ENCODE results near the gene PLCXD1. TPM values are rescaled to one million over a fixed set of nuclear protein-coding genes. Genes with fewer than 3 reads are reported as not detected.
"Not testable (repeated sequence)": the region's sequence is repeated elsewhere in the genome, so short reads cannot be mapped to it uniquely, and the experiment has no call there.

PLCXD1 gene
- total and polyA plus RNA-seq, 2 experiments from 2014 or later: 22.0 to 40.1 TPM

GRCh38 chrX:275476-275966 lies 5.7 kb upstream of the PLCXD1 start:
- 36% methylated on average over 10 of the region's 32 CpGs for WGBS (ENCODE audit: low lambda C conversion rate, missing lambda C conversion rate)

GRCh38 chrX:275967-276580 lies 5.1 kb upstream of the PLCXD1 start:
- no peaks in the 10 kb centered on the region for H3K27me3 ChIP-seq
- no peaks in the 10 kb centered on the region for H3K36me3 ChIP-seq (replicated peaks; ENCODE audit: insufficient read depth, low read depth)
- peak overlapping the region; percentile 74 for H3K4me3 ChIP-seq
- no peak for TF ChIP-seq CTCF (IDR thresholded peaks at IDR 0.05; ENCODE audit: poor library complexity)
- no peak for TF ChIP-seq EZH2phosphoT487 (IDR thresholded peaks at IDR 0.05; ENCODE audit: low read depth, severe bottlenecking, unreplicated experiment)
- no peak for TF ChIP-seq EZH2 (IDR thresholded peaks at IDR 0.05; ENCODE audit: borderline replicate concordance)
- peaks cover 17% of the 10 kb centered on the region for H3K4me1 ChIP-seq (ENCODE audit: insufficient read depth)
- H3K4me2 ChIP-seq: peak overlapping the region; percentile 97
- WGBS (ENCODE audit: low lambda C conversion rate, missing lambda C conversion rate): 3% methylated on average over 23 of the region's 36 CpGs
- peak; percentile 82 for DNase-seq (ENCODE audit: low spot score)
- H4K20me1 ChIP-seq (ENCODE audit: insufficient read depth, poor library complexity, severe bottlenecking): no peaks in the 10 kb centered on the region
- H3K9me3 ChIP-seq (ENCODE audit: low read depth): no peaks in the 10 kb centered on the region
- H3K27ac ChIP-seq: peak overlapping the region; percentile 84
- H2AFZ ChIP-seq: peak overlapping the region; percentile 41
- no peaks in the 10 kb centered on the region for H3K9me2 ChIP-seq (replicated peaks; ENCODE audit: insufficient read depth)
- H3K79me2 ChIP-seq: peaks cover 20% of the 10 kb centered on the region

More at GRCh38 chrX:275476-275966, 5.7 kb upstream of the PLCXD1 start:
- no peak for DNase-seq (ENCODE audit: low spot score)
- TF ChIP-seq EZH2 (IDR thresholded peaks at IDR 0.05; ENCODE audit: borderline replicate concordance): no peak
- no peak for TF ChIP-seq CTCF (IDR thresholded peaks at IDR 0.05; ENCODE audit: poor library complexity)
- no peak for TF ChIP-seq EZH2phosphoT487 (IDR thresholded peaks at IDR 0.05; ENCODE audit: low read depth, severe bottlenecking, unreplicated experiment)
- Histone ChIP-seq H3K4me1 (ENCODE audit: insufficient read depth) (peaks cover 17% of the 10 kb centered on the region), H3K27ac (peak overlapping the region; percentile 72), H3K4me2 (peak overlapping the region; percentile 97), H2AFZ (no peak overlapping the region), H3K9me3 (ENCODE audit: low read depth) (no peaks in the 10 kb centered on the region), H3K27me3 (no peaks in the 10 kb centered on the region), H3K4me3 (peak overlapping the region; percentile 74), H3K36me3 (replicated peaks; ENCODE audit: insufficient read depth, low read depth) (no peaks in the 10 kb centered on the region), H4K20me1 (ENCODE audit: insufficient read depth, poor library complexity, severe bottlenecking) (no peaks in the 10 kb centered on the region), H3K9me2 (replicated peaks; ENCODE audit: insufficient read depth) (no peaks in the 10 kb centered on the region), H3K79me2 (peaks cover 20% of the 10 kb centered on the region)

- no peaks in the 10 kb centered on the region for H3K27me3 ChIP-seq
- DNase-seq (ENCODE audit: low spot score): peak; percentile 69
- 4% methylated on average over 42 of the region's 49 CpGs for WGBS (ENCODE audit: low lambda C conversion rate, missing lambda C conversion rate)
- no peaks in the 10 kb centered on the region for H3K9me3 ChIP-seq (ENCODE audit: low read depth)
- no peaks in the 10 kb centered on the region for H3K9me2 ChIP-seq (replicated peaks; ENCODE audit: insufficient read depth)
- peak overlapping the region; percentile 41 for H2AFZ ChIP-seq
- H3K4me1 ChIP-seq (ENCODE audit: insufficient read depth): peaks cover 21% of the 10 kb centered on the region
- no peaks in the 10 kb centered on the region for H3K36me3 ChIP-seq (replicated peaks; ENCODE audit: insufficient read depth, low read depth)
- peaks cover 22% of the 10 kb centered on the region for H3K79me2 ChIP-seq
- TF ChIP-seq EZH2 (IDR thresholded peaks at IDR 0.05; ENCODE audit: borderline replicate concordance): no peak
- no peak for TF ChIP-seq CTCF (IDR thresholded peaks at IDR 0.05; ENCODE audit: poor library complexity)
- no peak for TF ChIP-seq EZH2phosphoT487 (IDR thresholded peaks at IDR 0.05; ENCODE audit: low read depth, severe bottlenecking, unreplicated experiment)
- H3K4me3 ChIP-seq: peak overlapping the region; percentile 74
- H4K20me1 ChIP-seq (ENCODE audit: insufficient read depth, poor library complexity, severe bottlenecking): no peaks in the 10 kb centered on the region
- H3K4me2 ChIP-seq: peak overlapping the region; percentile 97
- H3K27ac ChIP-seq: peak overlapping the region; percentile 84
These were observed 4.5 kb upstream of the PLCXD1 start for GRCh38 chrX:276581-277201.

GRCh38 chrX:279757-280604 lies 1.2 kb upstream of the PLCXD1 start:
- not testable (repeated sequence) for H2AFZ ChIP-seq; H3K36me3 ChIP-seq (replicated peaks; ENCODE audit: insufficient read depth, low read depth); H3K9me3 ChIP-seq (ENCODE audit: low read depth); H3K4me3 ChIP-seq; H3K27me3 ChIP-seq; H3K9me2 ChIP-seq (replicated peaks; ENCODE audit: insufficient read depth)
- Histone ChIP-seq H3K27ac (peak overlapping the region; percentile 84), H3K4me2 (peak overlapping the region; percentile 62), H4K20me1 (ENCODE audit: insufficient read depth, poor library complexity, severe bottlenecking) (peaks cover 10% of the 10 kb centered on the region), H3K79me2 (peaks cover 39% of the 10 kb centered on the region), H3K4me1 (ENCODE audit: insufficient read depth) (peaks cover 29% of the 10 kb centered on the region)
- WGBS (ENCODE audit: low lambda C conversion rate, missing lambda C conversion rate): 86% methylated on average over 28 of the region's 45 CpGs
- DNase-seq (ENCODE audit: low spot score): peak; percentile 46

GRCh38 chrX:280722-281121 lies 459 bp upstream of the PLCXD1 start:
- WGBS (ENCODE audit: low lambda C conversion rate, missing lambda C conversion rate): no CpG with 5 or more reads among the region's 24 CpGs
- H3K27ac ChIP-seq; DNase-seq (ENCODE audit: low spot score); H3K9me3 ChIP-seq (ENCODE audit: low read depth); H2AFZ ChIP-seq; H3K9me2 ChIP-seq (replicated peaks; ENCODE audit: insufficient read depth); H3K4me3 ChIP-seq; H3K36me3 ChIP-seq (replicated peaks; ENCODE audit: insufficient read depth, low read depth); H3K27me3 ChIP-seq: not testable (repeated sequence)
- H3K4me1 ChIP-seq (ENCODE audit: insufficient read depth): peaks cover 23% of the 10 kb centered on the region
- H3K4me2 ChIP-seq: peak overlapping the region; percentile 78
- peaks cover 10% of the 10 kb centered on the region for H4K20me1 ChIP-seq (ENCODE audit: insufficient read depth, poor library complexity, severe bottlenecking)
- peaks cover 42% of the 10 kb centered on the region for H3K79me2 ChIP-seq

Measured in hepatocyte (in vitro differentiated cells).